ENCODE measurements around the gene SIL1.
"Not testable (repeated sequence)": the region's sequence is repeated elsewhere in the genome, so short reads cannot be mapped to it uniquely, and the experiment has no call there.

Gene SIL1

GRCh38 chr5:139016186-139016585 lies 182.0 kb downstream of the SIL1 start:
- DNase-seq = no peak

GRCh38 chr5:139014726-139015125 lies 183.4 kb downstream of the SIL1 start:
- DNase-seq = no peak

- DNase-seq = no peak
Observed at GRCh38 chr5:139012176-139012575, 186.0 kb downstream of the SIL1 start.

GRCh38 chr5:139011156-139011555 lies 187.0 kb downstream of the SIL1 start:
- not testable (repeated sequence) for DNase-seq

GRCh38 chr5:139004374-139005307 lies 193.5 kb downstream of the SIL1 start:
- no peak for DNase-seq

GRCh38 chr5:138999674-139000073 lies 198.5 kb downstream of the SIL1 start:
- DNase-seq = no peak

GRCh38 chr5:138998521-138998920 lies 199.6 kb downstream of the SIL1 start:
- DNase-seq = no peak

GRCh38 chr5:138996120-138996519 lies 202.0 kb downstream of the SIL1 start:
- DNase-seq = no peak

- no peak for DNase-seq
Observed at GRCh38 chr5:138990986-138991590, 207.1 kb downstream of the SIL1 start.

GRCh38 chr5:138989720-138990119 lies 208.4 kb downstream of the SIL1 start:
- no peak for DNase-seq

- no peak for DNase-seq
Observed at GRCh38 chr5:138986186-138986800, 211.9 kb downstream of the SIL1 start.

GRCh38 chr5:138985683-138986082 lies 212.5 kb downstream of the SIL1 start:
- no peak for DNase-seq

- no peak for DNase-seq
Observed at GRCh38 chr5:138985256-138985655, 212.9 kb downstream of the SIL1 start.

GRCh38 chr5:138983984-138984383 lies 214.2 kb downstream of the SIL1 start:
- DNase-seq = no peak

GRCh38 chr5:138981586-138981985 lies 216.6 kb downstream of the SIL1 start:
- DNase-seq = no peak

GRCh38 chr5:138981131-138981530 lies 217.0 kb downstream of the SIL1 start:
- DNase-seq = no peak

- DNase-seq = no peak
Observed at GRCh38 chr5:138980441-138980840, 217.7 kb downstream of the SIL1 start.

GRCh38 chr5:138979684-138980280 lies 218.4 kb downstream of the SIL1 start:
- DNase-seq = no peak

GRCh38 chr5:138978581-138978980 lies 219.6 kb downstream of the SIL1 start:
- DNase-seq = no peak

GRCh38 chr5:138978080-138978479 lies 220.1 kb downstream of the SIL1 start:
- DNase-seq = no peak

GRCh38 chr5:138975098-138975847 lies 222.9 kb downstream of the SIL1 start:
- DNase-seq = no peak

- DNase-seq = no peak
Observed at GRCh38 chr5:138974227-138975063, 223.7 kb downstream of the SIL1 start.
